ENCODE results near the gene DLX1.

Gene DLX1

DNA sequence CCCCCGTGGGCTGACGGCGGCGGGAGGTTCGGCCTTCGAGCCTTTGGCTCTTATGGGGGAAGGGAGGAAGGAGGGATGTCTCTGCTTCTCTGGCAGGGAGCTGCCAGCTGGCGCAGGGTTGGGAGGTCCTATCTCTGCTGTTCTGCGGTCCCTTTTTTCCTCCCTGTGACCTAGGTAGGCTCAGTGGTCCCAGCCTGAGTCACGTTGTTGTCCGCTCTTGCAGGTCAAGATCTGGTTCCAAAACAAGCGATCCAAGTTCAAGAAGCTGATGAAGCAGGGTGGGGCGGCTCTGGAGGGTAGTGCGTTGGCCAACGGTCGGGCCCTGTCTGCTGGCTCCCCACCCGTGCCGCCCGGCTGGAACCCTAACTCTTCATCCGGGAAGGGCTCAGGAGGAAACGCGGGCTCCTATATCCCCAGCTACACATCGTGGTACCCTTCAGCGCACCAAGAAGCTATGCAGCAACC is 2.5 kb downstream of the DLX1 start:
- no peak for DNase-seq (ENCODE audit: low spot score)

DNA sequence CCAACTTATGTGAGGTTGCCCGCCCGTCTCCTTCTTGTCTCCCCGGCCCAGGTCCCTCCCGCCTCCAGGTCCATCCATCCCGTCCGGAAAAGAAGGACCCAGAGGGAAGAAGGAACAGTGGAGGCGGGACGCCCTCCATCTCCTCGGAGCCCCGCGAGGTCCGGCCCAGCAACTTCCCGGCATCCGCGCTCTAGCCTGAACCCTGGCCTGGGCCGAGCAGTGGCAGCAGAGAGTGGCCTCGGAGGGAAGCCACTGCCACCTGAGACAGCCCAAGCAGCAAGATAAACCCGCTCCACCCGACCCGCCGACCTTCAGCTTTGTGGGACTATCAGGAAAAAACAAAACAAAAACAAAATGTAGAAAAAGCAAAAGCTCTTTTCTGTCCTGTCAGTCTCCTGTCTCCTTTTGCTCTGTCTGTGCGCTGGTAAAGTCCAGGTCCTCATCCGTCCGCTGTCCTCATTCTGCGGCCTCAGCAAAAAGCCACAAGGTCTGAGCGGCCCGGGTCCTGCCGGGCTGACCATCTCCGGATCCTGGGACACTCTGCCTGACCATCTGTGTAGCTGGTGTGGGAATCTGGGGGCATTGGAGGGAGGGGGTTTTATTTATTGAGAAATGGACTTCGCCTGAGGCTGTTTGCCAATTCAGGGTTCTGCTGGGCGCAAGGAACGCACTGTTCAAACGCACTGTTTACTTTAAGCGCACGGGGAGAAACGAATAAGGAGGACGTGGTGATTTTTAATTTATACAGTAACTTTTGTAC is 3.1 kb downstream of the DLX1 start:
- no peak for DNase-seq (ENCODE audit: low spot score)

DNA sequence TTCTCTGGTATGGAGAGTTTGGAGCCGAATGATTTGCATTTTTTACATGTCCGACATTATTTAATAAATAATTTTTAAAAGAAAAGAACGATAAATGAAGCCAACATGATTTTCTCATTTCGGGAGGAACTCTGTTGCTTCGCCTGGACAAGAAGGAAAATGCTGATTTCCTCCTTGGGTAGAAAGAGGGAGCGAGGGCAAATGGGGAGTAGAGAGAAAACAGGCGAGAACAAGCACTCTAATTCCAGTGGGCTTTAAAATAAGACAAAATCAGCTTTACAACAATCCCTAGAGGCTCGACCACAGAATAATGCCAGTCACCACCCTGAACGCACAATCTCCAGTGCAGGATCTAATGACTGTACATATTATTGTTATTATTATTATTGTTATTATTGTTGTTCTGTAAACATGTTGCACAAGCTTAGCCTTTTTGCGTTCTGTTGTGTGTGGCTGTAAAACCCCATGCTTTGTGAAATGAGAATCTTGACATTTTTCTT is 3.7 kb downstream of the DLX1 start:
- no peak for DNase-seq (ENCODE audit: low spot score)

DNA sequence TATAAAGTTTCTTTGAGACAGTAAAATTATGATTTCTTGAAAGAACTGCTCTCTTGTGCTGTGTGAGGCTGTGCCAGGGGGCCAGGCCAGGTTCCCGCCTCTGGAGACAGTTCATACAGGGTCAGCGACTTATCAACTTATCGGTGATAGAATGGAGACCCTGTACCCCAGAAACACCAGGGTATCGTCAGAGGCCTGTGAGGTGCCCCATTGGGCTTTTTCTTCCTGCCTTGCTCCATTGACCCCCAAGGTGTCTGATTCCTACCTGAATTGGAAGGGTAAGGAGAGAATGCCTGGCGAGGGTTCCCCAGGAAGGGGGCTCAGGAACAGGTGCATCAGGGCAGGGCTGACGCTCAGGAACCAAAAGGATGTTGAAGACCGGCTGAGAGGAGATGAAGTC is 4.3 kb downstream of the DLX1 start:
- DNase-seq (ENCODE audit: low spot score), result no peak

DNA sequence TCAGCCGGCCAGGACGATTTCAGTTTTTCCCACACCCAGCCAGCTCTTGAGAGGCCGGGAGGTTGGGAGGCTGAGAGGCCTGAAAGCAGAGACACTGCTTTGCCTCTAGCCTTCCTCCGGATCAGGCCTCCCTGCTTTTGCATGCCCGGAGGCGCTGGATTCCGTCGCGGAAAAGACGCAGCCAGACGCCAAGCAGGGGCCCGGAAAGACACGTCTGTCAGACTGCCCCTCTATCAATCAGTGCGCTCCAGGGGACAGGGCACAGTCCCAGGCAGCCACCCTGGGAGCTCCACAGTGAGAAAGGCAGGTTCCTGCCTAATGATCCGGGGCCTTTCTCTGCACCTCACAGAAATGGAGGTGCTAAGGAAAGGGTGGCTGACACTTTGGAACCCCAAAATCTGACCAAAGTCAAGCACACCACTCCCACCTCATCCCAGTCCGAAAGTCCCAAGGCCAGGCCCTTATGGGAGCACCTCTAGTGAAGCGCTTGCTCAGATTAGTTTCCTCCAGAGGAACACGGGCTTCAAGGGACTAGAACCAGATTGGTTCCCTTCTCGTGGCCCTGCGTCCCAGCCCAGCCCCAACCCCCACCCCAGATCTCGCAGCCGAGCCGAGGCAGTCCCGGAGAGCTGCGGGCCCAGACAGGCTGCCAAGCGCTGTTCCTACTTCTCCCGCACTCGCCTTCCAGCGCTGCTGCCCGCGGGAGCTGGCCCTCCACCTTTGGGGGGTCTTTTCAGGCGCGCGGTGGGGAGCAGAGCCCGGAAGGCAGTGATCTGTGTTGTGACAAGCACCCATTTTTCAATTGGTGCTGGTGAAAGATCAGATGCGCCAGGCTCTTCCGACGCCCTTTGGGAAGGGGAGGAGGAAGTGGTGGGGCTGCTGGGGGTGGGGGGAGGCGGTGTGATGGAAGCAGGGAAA is 5.0 kb downstream of the DLX1 start:
- DNase-seq (ENCODE audit: low spot score), result peak; percentile 25

DNA sequence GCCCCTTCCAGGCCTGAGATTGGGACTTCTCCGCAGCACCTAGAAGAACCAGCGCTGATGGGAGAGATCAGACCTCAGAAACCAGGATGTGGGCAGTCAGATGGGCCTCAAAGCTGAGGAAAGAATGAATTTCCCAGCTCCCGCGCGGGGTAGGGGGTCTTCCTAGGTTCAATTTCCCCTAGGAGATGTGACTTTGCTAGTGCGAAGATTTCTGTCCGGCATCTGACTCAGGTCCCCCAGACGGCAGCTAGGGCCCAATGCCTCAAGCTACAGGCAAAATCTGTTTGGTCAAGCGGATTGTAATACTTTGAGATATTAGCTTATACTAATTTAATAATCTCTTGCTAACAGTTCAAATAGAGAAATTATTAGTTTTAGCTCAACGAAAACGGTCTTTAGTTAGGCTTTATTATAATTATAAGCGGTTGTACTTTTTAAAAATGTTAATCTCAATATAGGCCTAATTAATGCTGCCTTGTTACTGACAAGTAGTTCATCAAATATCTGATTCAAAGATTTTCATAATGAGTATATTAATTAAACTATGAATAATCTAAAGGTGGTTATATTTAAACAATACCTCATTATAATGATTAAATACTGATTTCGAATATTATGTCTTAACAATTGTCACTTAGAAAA is 5.8 kb downstream of the DLX1 start:
- DNase-seq (ENCODE audit: low spot score), result no peak

DNA sequence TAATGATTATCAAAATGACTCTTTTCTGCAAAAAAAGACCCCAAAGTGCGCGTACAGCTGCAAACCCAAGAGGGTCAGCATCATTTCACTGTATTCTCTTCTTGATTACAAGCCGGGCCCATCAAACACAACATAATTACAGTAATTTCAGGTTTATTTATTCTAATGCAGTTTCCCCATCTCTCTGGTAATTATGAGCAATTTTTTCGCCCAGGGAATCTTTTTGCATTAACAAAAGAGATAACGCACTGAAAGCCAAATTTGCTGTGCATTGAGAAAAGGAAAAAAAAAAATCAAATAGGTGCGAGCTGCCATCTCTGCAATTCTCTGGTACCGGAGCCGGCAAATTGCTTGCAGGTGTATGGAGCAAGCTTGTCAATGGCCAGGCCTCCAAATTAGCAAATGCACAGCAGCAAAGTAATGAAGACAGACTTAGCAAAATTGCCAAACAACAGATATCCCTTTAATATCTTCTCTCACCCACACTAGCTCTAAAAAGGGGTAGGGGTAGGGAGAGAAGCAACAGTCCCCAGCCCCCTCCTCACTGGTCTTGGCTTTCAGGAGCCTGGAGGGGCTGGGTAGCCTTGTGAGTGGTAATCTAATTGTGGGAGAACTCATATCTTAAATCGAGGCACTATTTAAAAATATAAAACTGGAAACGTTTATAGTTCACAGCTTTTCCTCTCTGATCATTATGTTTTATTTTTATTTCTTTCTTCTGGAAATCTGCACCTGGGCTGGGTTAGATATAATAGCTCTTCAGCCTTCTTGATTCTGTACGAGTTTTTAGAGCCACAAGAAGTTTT is 6.7 kb downstream of the DLX1 start:
- no peak for DNase-seq (ENCODE audit: low spot score)

DNA sequence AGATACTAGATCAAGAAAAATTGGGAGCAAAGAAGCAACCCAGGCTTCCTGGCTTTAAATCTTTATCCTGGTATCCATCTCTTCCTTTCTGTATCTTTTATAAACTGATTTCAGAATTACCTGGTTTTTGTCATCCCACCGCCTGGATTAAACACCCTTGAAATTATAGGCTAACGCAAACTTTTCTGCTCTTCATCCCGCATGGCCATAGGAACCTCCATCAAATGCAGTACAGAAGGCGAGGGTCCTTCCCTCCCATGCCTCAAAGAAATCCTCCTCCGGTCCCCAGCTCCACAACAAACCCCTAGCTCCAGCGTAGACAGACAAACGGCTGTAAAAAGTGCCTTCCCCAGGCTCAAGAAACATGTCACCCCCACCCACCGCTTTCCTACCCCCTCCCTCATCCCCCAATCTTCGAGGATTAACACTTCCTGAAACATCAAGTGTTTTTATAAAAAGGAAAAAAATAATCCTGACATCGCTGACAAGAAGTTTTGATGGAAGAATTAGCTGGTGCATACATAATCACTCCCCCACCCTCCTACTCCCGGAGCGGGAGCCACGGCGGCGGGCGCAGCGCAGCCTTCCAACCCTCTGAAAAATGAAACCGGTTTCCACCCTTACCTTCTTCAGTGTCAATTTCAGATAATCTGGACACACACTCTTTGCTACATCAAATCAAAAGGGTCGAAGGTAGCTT is 7.6 kb downstream of the DLX1 start:
- no peak for DNase-seq (ENCODE audit: low spot score)

DNA sequence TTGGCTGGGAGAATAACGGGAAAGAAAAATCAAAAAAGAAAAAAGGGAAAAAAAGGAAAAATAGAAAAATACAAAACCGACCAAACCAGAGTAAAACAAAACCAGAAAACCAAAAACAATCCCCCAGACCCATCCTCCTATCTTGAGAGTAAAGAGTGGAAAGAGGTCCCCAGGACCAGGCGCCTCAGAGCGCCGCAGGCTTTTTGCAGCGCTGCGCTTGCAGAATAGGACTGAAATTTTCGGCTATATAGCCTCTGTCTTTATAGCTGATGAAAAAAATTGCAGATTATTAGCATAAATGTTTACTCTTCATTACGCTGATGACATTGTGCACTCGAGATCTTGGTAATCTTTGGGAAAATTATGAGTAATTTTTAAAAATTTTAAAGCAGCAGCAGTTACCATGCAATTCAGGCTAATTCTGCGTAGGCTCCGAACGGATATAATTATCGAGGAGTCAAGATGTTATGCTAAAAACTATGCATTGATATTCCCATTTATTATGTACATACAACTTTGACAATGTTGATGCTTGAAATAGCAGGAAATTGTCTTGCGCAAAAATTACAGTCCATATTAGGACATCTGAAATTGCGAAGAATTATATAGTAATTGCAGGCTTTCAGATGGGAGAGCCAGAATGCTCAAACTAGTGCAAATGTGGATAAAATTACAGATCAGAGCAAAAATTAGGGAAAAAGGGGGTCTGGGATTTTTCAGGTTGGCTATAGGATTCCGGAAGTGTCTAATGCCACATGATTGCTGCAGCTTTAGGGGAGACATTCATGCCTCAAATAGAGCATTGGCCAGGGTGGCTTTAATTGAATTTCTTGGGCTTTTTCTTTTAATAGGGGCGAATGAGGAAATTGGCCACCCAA is 8.3 kb downstream of the DLX1 start:
- DNase-seq (ENCODE audit: low spot score), result no peak

DNA sequence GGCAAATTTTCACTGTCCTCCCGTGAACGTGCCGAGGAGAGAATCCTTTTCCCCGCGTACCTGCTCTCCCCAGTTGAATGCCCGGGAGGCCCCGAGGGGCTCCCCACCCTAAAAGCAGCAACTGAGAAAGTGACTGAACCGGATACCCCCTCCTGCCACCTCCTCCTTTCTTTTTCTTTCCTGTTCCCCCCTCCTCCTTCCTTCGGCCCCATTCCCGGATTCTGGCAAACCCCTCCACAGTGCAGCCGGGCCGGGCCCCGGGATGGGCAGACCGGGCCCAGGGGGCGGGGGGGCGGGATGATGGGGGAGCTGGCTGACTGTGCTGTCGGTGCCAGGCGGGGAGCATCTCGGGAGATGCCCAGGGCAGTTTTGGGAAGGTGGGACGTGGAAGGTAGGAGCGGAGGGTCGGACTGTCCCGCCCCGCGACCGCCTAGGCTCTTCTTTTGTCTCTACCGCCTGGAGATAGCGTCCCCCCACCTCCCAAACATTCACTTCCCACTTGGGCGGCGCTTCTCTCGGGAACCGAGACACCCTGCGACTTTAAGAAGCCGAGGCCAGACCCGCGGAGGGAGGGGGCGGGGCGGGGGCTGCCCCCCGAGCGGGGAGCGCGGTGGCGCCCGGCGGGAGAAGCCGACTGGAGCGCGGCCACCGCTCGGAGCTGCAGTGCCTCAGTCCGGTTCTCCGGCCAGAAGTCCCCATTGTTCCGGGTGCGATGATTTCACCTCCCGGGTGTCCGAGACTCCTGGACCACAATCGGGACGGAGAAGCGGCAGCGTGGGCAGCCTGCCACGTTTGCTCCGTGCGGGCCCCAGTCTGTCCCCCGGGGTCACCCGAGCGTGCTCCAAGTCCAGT is 9.2 kb downstream of the DLX1 start:
- DNase-seq (ENCODE audit: low spot score), result peak; percentile 53

DNA sequence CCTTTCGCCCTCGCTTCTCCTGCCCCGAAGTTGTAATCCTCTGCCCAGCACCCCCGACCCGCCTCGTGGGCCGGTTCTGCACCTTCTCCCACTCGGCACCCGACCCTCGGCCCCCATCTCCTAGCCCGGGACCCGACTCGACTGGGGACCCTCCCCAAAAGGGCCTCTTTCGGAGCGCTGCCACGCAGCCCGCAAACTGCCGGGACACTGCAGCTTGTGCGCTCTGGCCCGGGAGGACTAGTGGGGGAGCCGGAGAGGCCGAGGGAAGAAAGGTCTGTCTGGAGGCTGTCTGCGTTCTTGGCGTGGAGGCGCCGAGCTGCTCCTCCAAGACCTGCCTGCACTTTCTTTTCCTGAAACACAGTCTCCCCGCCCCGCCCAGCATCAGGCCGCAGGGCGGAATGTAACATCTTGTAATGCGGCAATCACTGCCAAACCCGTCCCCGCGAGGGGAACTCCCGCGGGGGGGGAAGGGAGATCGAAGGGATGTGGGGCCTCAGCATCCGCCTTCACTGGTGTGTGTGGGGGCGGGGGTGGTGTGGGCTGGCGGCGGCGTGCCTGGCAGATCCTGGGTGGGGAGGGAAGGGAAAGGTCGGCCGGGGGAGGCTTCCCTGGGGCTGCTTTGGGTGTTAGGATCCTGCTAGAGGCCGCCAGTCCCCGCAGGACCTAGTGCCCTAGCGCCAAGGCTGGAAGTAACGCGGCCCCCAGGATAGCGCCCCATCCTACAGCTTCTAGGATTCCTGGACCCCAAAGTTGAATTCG is 10.0 kb downstream of the DLX1 start:
- DNase-seq (ENCODE audit: low spot score), result peak; percentile 65

DNA sequence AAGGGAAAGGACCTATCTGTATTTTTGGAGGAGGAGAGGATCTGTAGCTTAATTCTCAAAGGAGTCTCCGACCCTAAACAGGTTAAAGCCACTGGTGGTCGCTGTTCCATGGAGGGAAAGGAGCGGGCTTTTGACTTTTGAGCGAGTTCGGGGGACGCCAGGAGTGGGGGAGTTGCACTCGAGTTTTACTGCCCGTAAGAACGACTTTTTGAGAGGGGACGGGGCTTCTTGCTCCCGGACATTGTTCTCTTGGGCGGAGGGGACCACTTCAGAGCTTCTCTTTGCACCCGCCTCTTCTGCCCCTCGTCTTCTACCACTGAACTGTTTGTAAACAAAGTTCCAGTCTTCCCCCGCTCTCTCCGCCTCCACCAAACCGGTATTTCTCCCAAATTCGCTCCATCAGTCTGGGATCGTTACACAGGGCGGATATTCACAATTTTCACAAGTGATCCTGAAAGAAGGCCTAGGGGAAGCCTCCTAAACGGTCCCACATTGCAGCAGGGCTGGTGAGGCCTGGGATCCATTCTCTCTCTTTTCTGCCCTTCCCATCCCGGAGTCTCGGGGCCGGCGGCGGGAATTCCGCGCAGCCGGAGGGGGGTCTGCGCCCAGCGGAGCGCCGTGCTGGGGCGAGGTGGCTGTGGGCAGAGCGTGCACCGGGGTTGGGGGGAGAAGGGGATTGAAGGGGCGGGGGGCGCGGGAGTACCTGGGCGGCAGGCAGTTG is 10.8 kb downstream of the DLX1 start:
- DNase-seq (ENCODE audit: low spot score), result peak; percentile 26

DNA sequence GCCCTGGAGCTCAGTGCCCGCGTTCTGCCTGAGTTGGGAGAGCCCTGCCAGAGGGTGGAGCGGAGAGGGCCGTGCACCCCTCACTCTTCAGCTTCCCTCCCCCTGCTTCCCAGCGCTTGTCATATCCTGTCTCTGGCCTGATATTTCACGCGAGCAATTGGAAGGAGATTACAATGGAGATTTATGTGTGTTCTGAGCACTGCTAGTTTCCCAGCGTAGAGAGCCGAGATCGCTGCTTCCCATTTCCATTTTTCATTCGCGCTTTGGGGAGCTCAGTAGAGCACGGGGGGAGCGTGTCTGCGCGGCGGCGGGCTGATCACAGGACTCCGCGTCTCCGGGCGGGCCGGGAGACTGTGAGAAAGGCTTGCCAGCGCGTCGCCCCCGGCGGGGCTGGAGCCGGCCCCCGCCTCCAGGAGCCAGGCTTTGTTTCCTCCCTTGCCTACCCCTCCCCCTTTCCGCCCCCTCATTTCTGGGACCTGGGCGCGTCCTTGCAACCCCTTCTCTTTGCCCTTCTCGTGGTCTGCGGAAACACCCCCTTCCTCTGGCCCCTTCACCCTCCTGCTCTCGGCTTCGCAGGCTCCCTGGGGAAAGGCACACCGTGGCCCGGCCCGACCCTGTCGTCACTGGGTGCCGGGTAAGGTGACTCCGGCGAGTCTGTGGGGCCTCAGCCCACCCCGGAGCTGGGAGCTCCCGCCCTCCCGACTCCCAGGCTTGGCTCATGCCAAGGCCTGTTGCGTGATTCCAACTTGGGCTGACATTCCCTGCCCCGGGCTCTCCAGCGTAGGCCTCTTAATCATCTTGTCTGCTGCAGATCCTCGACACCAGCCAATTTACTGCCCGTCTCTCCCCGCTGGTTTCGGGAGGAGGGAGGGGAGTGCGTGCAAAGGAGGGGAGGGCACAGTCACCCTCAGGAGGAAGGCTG is 11.6 kb downstream of the DLX1 start:
- peak; percentile 35 for DNase-seq (ENCODE audit: low spot score)

DNA sequence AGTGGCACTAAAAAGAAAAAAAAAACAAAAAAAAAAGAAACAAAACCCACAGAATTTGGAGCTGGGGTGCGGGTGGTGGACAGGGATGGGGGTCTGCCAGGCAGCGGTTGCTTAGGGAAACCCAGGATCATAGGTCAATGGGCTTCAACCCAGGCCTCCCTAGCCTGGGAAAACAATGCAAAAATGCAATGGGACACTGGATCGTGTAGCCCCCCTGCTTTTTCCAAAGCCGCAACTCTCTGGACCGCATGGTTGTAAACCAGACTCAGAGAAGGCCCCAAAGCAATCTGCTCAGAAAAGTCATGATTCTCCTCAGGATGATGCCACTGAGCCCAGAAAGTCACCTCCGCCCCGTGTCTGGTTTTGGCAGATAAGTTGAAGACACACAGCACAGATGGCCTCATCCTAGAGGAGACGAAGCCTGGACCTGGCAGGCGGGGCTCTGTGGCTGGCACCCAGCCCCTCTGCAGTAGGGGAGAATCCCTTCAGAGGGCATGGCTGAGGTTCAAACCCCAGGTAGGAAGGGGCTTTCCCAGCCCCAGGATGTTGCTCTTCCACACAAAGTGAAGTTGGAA is 12.3 kb downstream of the DLX1 start:
- DNase-seq (ENCODE audit: low spot score), result no peak

DNA sequence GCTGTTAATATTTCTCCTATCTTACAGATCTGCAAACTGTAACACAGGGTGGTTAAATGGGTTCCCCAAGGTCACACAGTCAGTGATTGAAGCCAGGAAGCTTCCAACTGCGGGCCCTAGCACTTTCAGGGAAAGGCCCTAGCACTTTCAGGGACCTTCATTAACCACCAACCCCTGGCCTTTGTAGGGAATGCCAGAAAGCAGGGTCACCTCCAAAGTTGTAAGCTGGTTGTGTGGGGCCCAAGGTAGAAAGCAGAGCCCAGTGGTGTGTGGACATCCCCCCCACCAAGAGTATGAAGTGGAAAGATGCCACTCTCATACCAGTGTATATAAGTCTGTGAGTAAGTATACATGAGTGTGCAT is 13.0 kb downstream of the DLX1 start:
- no peak for DNase-seq (ENCODE audit: low spot score)
